GM10266 (cell line): Measurements from ENCODE around the gene CHD9NB.

ENCODE experiments used
- DNase-seq: peaks from one replicate; pipeline ENCODE4 v3.0.0; 2012; ENCODE audit errors: extremely low spot score
- CTCF ChIP-seq: IDR thresholded peaks from 2 replicates; pipeline ENCODE4 v1.5.1; 2012; ENCODE audit warnings: mild to moderate bottlenecking, low read depth; ENCODE audit not compliant: control insufficient read depth, insufficient read depth; ENCODE audit errors: missing control alignments

The CHD9NB gene

DNA sequence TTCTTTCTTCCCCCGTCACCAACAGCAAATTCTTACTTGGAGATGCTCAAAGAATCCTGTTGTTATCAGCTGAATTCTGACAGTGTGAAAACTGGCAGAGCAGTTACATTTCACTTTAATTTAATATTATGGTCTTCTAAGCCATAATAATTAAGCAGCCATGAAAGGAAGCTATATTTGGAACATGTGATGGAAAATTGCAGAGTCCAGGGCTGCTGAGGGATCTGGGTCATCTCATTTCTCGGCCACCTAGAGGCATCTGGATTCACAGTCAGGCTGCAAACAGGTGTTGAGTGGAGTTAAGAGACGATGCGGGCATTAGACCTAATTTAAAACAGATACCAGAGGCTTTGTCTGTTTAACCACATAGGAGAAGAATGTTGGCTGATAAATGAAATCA lies 38.4 kb downstream of the CHD9NB start:
- no peak for TF ChIP-seq CTCF
- no peak for DNase-seq

- TF ChIP-seq CTCF = no peak
- no peak for DNase-seq
Measured at GRCh38 chr16:53007095-53007494, 45.6 kb downstream of the CHD9NB start.

DNA sequence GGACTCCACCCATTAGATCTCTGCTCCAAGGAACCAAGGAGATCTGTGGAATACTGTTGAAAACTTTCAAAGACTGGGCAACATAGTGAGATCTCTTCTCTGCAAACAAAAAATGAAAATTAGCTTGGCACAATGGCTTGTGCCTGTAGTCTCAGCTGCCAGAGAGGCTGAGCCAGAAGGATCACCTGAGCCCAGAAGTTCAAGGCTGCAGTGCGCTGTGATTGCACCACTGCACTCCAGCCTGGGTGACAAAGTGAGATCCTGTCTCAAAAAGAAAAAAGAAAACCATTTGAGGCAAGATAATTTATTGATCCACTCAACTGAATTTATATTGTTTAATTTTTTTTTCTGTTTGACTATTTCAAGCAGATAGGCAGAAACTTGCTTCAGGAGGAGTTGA lies 54.8 kb downstream of the CHD9NB start:
- no peak for DNase-seq
- TF ChIP-seq CTCF = no peak

DNA sequence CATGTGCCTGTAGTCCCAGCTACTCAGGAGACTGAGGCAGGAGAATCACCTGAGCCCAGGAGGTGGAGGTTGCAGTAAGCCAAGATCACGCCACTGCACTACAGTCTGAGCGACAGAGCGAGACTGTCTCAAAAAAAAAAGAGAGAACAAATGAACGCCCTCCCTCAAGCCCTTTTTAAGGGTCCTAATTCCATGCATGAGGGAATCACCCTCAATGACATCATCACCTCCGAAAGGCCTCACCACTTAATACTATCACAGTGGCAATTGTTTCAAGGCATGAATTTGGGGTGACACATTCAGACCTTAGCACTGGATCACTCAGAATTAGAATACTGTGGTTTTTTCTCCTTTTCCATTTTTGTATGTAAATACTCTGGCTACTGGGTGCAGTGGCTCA lies 57.8 kb downstream of the CHD9NB start:
- no peak for DNase-seq
- no peak for TF ChIP-seq CTCF

GRCh38 chr16:52993179-52993578 lies 59.5 kb downstream of the CHD9NB start:
- TF ChIP-seq CTCF = no peak
- no peak for DNase-seq

DNA sequence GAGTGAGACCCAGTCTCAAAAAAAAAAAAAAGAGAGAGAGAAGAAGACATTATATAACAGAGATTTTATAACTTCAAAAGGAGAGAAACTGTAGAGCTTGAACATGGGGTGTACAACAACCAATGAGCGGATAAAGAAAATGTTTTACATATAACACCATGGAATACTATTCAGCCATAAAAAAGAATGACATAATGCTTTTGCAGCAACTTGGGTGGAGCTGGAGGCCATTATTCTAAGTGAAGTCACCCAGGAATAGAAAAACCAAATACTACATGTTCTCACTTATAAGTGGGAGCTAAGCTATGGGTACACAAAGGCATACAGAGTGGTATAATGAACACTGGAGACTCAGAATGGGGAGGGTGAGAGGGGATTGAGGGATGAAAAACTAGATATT lies 61.1 kb downstream of the CHD9NB start:
- DNase-seq = no peak
- no peak for TF ChIP-seq CTCF
